OCI-LY1 (cell line): Measurements from ENCODE around the gene TNS1.

Experiments used
- CTCF ChIP-seq: fragments of 200-600 bp; sonication (generic), shearing (Covaris generic); IDR thresholded peaks from 2 replicates; pipeline ENCODE4 v1.5.1; 2017; ENCODE audit warnings: mild to moderate bottlenecking, antibody characterized with exemption, low read length, moderate library complexity, mixed read lengths
- EZH2 ChIP-seq: fragments of 200-600 bp; sonication (generic), shearing (Covaris generic); IDR thresholded peaks from 2 replicates; pipeline ENCODE4 v1.8.0; 2017; ENCODE audit warnings: borderline replicate concordance, mixed run types, mild to moderate bottlenecking, antibody characterized with exemption, low read length, moderate library complexity, mixed read lengths

DNA sequence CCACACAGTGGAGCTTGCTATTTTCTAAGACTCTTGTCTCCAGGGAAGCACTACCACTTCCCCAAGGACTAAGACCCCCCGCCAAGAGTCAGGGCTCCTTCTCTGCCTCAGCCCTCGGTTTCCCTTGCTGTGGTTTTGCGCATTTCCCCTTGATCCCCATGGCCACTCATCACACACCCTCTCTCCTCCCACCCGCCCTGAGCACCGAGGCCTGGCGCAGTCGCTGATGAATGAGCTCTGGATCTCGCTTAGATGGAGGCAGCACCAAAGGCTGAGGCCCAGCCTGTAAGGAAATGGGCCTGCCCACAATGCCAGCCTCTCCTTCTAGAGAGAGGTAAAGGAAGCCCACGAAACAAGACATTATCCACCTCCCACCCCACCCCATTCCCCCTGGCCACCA is 96.9 kb downstream of the TNS1 start:
- TF ChIP-seq CTCF = no peak
- no peak for TF ChIP-seq EZH2
